Measurements from ENCODE around the gene RAB1A.
A peak's percentile ranks its signal among the peaks of the same experiment; 100 is the strongest.
"Not testable (repeated sequence)": the region's sequence is repeated elsewhere in the genome, so short reads cannot be mapped to it uniquely, and the experiment has no call there.

Gene RAB1A

GRCh38 chr2:65137197-65137775 lies 7.4 kb upstream of the RAB1A start:
- no peak for DNase-seq

- no peak for DNase-seq
These were observed 6.3 kb upstream of the RAB1A start for GRCh38 chr2:65136253-65136652.

- DNase-seq: no peak
These were observed 4.3 kb upstream of the RAB1A start for GRCh38 chr2:65134158-65134557.

- no peak for DNase-seq
These were observed 3.7 kb upstream of the RAB1A start for GRCh38 chr2:65133626-65134025.

GRCh38 chr2:65132930-65133329 lies 3.0 kb upstream of the RAB1A start:
- not testable (repeated sequence) for DNase-seq

GRCh38 chr2:65130664-65131175 lies 814 bp upstream of the RAB1A start:
- peak in 3 of 56 donors; percentile 48 to 62 (median 60) for DNase-seq

GRCh38 chr2:65129286-65129825 lies 550 bp downstream of the RAB1A start:
- DNase-seq: peak in 30 of 56 donors; percentile 13 to 75 (median 44)

GRCh38 chr2:65128297-65129190 lies 1.4 kb downstream of the RAB1A start:
- DNase-seq: no peak

- not testable (repeated sequence) for DNase-seq
These were observed 4.4 kb downstream of the RAB1A start for GRCh38 chr2:65125457-65125856.

- DNase-seq: no peak
These were observed 7.6 kb downstream of the RAB1A start for GRCh38 chr2:65122313-65122712.

- DNase-seq: no peak
These were observed 8.8 kb downstream of the RAB1A start for GRCh38 chr2:65120990-65121693.

GRCh38 chr2:65116645-65117044 lies 13.3 kb downstream of the RAB1A start:
- DNase-seq: no peak

GRCh38 chr2:65114921-65115320 lies 15.0 kb downstream of the RAB1A start:
- no peak for DNase-seq

- no peak for DNase-seq
These were observed 16.1 kb downstream of the RAB1A start for GRCh38 chr2:65113816-65114215.

- no peak for DNase-seq
These were observed 16.7 kb downstream of the RAB1A start for GRCh38 chr2:65113229-65113628.

- no peak for DNase-seq
These were observed 17.3 kb downstream of the RAB1A start for GRCh38 chr2:65112633-65113032.

GRCh38 chr2:65108780-65109179 lies 21.1 kb downstream of the RAB1A start:
- DNase-seq: no peak

GRCh38 chr2:65107530-65107929 lies 22.4 kb downstream of the RAB1A start:
- no peak for DNase-seq

- peak in 4 of 56 donors; percentile 4 to 11 (median 8) for DNase-seq
These were observed 26.7 kb downstream of the RAB1A start for GRCh38 chr2:65103013-65103715.

GRCh38 chr2:65101071-65101470 lies 28.8 kb downstream of the RAB1A start:
- no peak for DNase-seq

- no peak for DNase-seq
These were observed 31.2 kb downstream of the RAB1A start for GRCh38 chr2:65098741-65099140.

All from amygdala (tissue), 56 donors.